HS-5 (cell line): ENCODE measurements around the gene RLN2.
A peak's percentile ranks its signal among the peaks of the same experiment; 100 is the strongest.

Experiments used
- DNase-seq: peaks from one replicate; pipeline ENCODE4 v3.0.0-alpha.2; 2012; ENCODE audit warnings: low read depth

The RLN2 gene

DNA sequence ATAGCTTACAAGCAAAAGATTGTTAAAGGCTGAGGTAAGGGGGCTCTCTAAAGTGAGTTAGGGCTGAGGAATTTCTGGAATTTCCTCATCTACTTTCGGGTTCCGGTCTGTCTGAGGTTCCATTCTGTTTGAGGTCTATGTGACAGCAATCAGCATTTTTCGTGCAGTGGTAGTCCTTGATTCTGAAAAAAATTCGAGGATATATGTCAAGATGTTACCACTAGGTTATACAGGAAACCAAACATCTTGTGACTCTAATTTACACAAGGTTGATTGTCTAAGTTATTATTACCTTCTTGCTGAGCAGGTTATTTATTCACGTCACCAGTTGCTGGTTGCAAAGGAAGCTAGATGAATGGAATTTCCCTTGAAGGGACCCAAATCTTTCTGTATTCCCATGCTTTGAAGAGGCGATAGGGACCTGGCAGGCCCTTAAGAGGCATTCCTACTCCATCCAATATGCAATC is 35.2 kb downstream of the RLN2 start:
- DNase-seq: peak; percentile 57

DNA sequence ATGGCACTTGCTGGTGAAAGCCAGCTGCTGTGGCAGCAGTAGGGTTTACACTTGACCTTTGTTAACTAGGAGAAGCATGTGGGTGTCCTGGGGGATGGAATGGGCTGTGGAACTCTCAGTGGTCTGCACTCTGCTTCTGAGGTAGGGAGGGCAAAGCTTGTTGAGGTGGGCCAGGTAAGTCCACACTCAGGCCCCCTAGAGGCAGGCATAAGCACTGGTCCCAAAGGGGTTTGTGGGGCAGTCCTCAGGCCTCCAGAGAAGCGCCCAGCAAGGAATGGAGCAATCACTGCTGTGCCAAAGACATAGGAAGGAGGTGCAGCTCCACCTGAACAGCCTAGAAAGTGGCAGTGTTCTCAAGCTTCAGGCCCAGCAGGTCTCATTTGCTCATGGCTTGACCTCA is 38.6 kb downstream of the RLN2 start:
- DNase-seq: no peak

DNA sequence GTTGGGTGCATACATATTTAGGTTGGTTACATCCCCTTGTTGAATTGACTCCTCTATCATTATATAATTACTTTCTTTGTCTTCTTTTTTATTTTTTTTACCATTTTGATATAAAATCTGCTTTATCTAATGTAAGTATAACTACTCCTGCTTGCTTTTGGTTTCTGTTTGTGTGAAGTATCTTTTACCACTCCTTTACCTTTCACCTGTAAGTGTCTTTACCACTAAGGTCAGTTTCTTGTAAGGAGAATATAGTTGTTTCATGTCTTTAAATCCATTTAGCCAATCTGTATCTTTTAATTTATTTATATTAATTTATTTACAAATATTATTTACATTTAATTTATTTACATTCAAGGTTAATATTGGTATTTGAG is 40.3 kb downstream of the RLN2 start:
- DNase-seq: no peak

DNA sequence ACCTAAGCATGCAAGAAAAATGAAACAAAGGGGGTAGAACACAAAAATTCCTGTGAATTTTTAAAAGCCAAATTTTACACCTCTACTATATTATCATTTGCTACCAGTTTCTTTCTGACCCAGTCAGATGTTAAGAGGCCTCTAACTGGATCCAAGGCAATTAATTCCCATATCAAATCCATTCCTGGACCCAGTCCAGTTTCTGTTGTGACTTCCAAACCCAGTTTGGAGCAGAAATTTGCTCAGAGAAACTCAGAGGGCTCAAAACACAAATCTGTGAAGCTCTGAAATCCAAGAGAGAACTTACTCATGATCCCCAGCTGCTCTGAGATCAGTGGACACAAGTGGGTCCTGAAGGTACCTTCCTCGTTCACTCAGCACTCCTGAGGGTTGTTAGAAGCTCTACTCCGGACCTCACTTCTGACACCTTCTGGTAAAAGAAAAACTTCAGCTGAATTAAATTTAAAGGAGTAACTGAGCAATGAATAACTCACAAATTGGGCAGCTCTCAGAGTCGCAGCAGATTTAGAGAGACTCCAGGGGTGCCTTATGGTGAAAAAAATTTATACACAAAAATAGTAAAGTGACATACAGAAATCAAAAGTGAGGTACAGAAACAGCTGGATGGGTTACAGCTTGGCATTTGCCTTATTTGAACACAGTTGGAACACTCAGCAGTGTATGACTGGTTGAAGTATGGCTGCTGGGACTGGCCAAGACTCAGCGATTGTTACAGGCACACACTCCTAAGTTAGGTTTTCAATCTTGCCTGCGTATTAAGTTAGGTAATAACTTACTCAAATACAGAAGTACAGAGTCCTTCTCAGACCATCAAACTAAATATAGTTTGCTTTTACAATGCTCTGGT is 40.9 kb downstream of the RLN2 start:
- DNase-seq: no peak
